NT2/D1 (cell line): ENCODE results near the gene OTUB2.

Experiments
- SUZ12 ChIP-seq: IDR thresholded peaks from 2 replicates; pipeline ENCODE4 v1.6.1; 2011; ENCODE audit not compliant: insufficient read length, insufficient read depth; ENCODE audit errors: extremely low read depth
- YY1 ChIP-seq: IDR thresholded peaks from 2 replicates; pipeline ENCODE4 v1.6.1; 2011; ENCODE audit not compliant: insufficient read length, insufficient read depth

DNA sequence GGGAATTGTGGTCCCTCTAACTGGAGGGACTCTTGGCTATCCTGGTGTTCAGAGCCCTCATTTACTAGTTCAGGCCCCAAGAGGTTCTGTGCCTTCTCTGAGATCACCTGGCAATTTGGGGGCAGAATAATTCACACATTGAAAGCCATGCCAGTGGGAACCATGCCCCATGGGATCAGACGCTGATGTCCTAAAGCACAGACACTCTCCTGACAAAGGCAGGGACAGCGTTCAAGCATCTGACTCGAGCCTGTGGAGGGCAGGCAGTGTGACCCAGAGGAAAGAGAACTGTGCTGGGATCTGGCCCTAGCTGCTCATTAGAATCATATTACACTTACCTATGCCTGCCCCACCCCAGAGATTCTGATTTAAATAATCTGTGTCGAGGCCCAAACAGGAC, 47.4 kb upstream of the OTUB2 start:
- no peak for TF ChIP-seq SUZ12
- no peak for TF ChIP-seq YY1
